ENCODE measurements around the gene TRAF2.
A peak's percentile ranks its signal among the peaks of the same experiment; 100 is the strongest.

The TRAF2 gene

GRCh38 chr9:136950656-136951276 lies 64.5 kb downstream of the TRAF2 start:
- H3K27me3 ChIP-seq (ENCODE audit: low read depth, low read length) = no peaks in the 10 kb centered on the region; the same call in 1 of the 2 replicates
- H3K4me2 ChIP-seq (ENCODE audit: low read length) = peak overlapping the region; percentile 94
- H2AFZ ChIP-seq (ENCODE audit: low read depth, low read length) = no peak overlapping the region
- H3K79me2 ChIP-seq (ENCODE audit: low read length) = no peaks in the 10 kb centered on the region
- H3K4me1 ChIP-seq (ENCODE audit: low read length) = peaks cover 22% of the 10 kb centered on the region
- H3K36me3 ChIP-seq (replicated peaks; ENCODE audit: low read depth, low read length) = no peaks in the 10 kb centered on the region
- peak overlapping the region; percentile 83 for H3K9ac ChIP-seq (ENCODE audit: low read length)
- no peak overlapping the region for H3K27ac ChIP-seq (ENCODE audit: low read length)
- no peaks in the 10 kb centered on the region for H4K20me1 ChIP-seq (ENCODE audit: insufficient read depth, low read length)
- H3K9me3 ChIP-seq (ENCODE audit: insufficient read depth, low read length) = no peaks in the 10 kb centered on the region
- no peak for TF ChIP-seq EZH2phosphoT487 (IDR thresholded peaks at IDR 0.05; ENCODE audit: low read depth)
- TF ChIP-seq, protein P1, sequence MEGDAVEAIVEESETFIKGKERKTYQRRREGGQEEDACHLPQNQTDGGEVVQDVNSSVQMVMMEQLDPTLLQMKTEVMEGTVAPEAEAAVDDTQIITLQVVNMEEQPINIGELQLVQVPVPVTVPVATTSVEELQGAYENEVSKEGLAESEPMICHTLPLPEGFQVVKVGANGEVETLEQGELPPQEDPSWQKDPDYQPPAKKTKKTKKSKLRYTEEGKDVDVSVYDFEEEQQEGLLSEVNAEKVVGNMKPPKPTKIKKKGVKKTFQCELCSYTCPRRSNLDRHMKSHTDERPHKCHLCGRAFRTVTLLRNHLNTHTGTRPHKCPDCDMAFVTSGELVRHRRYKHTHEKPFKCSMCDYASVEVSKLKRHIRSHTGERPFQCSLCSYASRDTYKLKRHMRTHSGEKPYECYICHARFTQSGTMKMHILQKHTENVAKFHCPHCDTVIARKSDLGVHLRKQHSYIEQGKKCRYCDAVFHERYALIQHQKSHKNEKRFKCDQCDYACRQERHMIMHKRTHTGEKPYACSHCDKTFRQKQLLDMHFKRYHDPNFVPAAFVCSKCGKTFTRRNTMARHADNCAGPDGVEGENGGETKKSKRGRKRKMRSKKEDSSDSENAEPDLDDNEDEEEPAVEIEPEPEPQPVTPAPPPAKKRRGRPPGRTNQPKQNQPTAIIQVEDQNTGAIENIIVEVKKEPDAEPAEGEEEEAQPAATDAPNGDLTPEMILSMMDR (IDR thresholded peaks at IDR 0.05; ENCODE audit: low read depth, low read length) = no peak
- H3K4me3 ChIP-seq (ENCODE audit: low read length) = peak overlapping the region; percentile 87

DNA sequence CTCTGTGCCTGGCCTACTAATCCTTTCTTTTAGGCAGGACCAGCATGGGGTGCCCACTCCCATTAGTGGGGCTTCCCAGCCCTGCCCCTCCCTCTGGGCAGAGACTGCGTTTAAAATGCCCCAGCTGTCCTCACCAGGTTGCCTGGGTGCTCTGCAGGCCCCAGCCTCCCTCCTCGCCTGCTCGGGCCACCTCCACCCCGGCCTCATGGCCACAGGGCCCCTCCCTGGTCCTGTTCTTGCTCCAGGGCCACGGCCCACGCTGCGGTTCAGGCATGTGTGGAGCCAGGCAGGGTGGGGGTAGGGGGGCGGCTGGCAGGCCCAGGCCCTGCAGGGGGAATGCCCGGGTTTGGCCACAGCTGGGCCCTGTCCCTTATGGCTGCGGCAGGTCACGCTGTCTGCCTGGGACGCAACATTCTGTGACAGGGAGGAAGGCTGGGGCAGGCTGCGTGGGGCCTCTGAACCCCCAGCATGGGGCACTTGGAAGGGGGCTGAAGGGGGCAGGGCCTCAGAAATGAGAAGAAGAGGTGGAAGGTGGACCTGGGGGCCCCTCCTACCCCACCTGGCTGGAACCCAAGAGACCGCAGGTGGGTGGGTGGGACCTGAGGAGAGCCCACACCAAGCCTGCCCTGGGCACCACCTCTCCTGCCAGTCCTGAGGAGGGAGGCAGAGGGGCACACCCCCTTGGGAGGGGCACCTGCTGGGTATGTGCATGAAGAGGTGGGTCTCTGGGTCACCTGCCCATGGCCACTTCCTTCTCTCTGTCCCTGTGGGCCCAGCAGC lies 65.4 kb downstream of the TRAF2 start, which contains the start of gene LCN12:
TSS of gene LCN12 (plus strand) at position 733 of the 780 bp plus-strand sequence. CDS start 55 bp downstream, outside the sequence.
- TF ChIP-seq, protein P1 (IDR thresholded peaks at IDR 0.05; ENCODE audit: low read depth, low read length) = no peak
- TF ChIP-seq EZH2phosphoT487 (IDR thresholded peaks at IDR 0.05; ENCODE audit: low read depth) = no peak
- Histone ChIP-seq H3K9ac (ENCODE audit: low read length) (no peak within 1 kb of the TSS), H3K4me2 (ENCODE audit: low read length) (no peak within 1 kb of the TSS)

GRCh38 chr9:136952321-136952850 lies 66.1 kb downstream of the TRAF2 start:
- Histone ChIP-seq H3K36me3 (replicated peaks; ENCODE audit: low read depth, low read length) (no peaks in the 10 kb centered on the region), H4K20me1 (ENCODE audit: insufficient read depth, low read length) (no peaks in the 10 kb centered on the region), H3K27ac (ENCODE audit: low read length) (no peak overlapping the region), H3K4me2 (ENCODE audit: low read length) (no peak overlapping the region), H3K27me3 (ENCODE audit: low read depth, low read length) (no peaks in the 10 kb centered on the region; the same call in 1 of the 2 replicates), H3K9me3 (ENCODE audit: insufficient read depth, low read length) (no peaks in the 10 kb centered on the region), H3K9ac (ENCODE audit: low read length) (no peak overlapping the region), H3K4me1 (ENCODE audit: low read length) (peaks cover 20% of the 10 kb centered on the region), H2AFZ (ENCODE audit: low read depth, low read length) (no peak overlapping the region), H3K79me2 (ENCODE audit: low read length) (no peaks in the 10 kb centered on the region), H3K4me3 (ENCODE audit: low read length) (no peak overlapping the region)
- TF ChIP-seq, protein P1 (IDR thresholded peaks at IDR 0.05; ENCODE audit: low read depth, low read length) = no peak
- TF ChIP-seq EZH2phosphoT487 (IDR thresholded peaks at IDR 0.05; ENCODE audit: low read depth) = no peak

More for the DNA sequence above, 65.4 kb downstream of the TRAF2 start, which contains the start of gene LCN12:
- peaks cover 22% of the 10 kb centered on the region for H3K4me1 ChIP-seq (ENCODE audit: low read length)
- no peaks in the 10 kb centered on the region for H3K79me2 ChIP-seq (ENCODE audit: low read length)
- no peaks in the 10 kb centered on the region for H3K9me3 ChIP-seq (ENCODE audit: insufficient read depth, low read length)
- no peaks in the 10 kb centered on the region; the same call in 1 of the 2 replicates for H3K27me3 ChIP-seq (ENCODE audit: low read depth, low read length)
- H2AFZ ChIP-seq (ENCODE audit: low read depth, low read length) = no peak within 1 kb of the TSS
- no peaks in the 10 kb centered on the region for H4K20me1 ChIP-seq (ENCODE audit: insufficient read depth, low read length)
- H3K4me3 ChIP-seq (ENCODE audit: low read length) = no peak within 1 kb of the TSS
- H3K36me3 ChIP-seq (replicated peaks; ENCODE audit: low read depth, low read length) = no peaks in the 10 kb centered on the region
- no peak within 1 kb of the TSS for H3K27ac ChIP-seq (ENCODE audit: low read length)
